ENCODE data around the gene TMEM181.

TMEM181 gene

GRCh38 chr6:158633127-158633526, 73.2 kb downstream of the TMEM181 start:
- no peak for DNase-seq (ENCODE audit: low spot score)
- no peak for TF ChIP-seq CTCF (IDR thresholded peaks at IDR 0.05; ENCODE audit: extremely low read depth, missing control alignments)

- TF ChIP-seq CTCF (IDR thresholded peaks at IDR 0.05; ENCODE audit: extremely low read depth, missing control alignments), result no peak
- no peak for DNase-seq (ENCODE audit: low spot score)
Observed at GRCh38 chr6:158634695-158635426, 75.0 kb downstream of the TMEM181 start.

- DNase-seq (ENCODE audit: low spot score), result no peak
- TF ChIP-seq CTCF (IDR thresholded peaks at IDR 0.05; ENCODE audit: extremely low read depth, missing control alignments), result no peak
Observed at GRCh38 chr6:158635427-158636073, 75.7 kb downstream of the TMEM181 start.

GRCh38 chr6:158636778-158637177, 76.9 kb downstream of the TMEM181 start:
- TF ChIP-seq CTCF (IDR thresholded peaks at IDR 0.05; ENCODE audit: extremely low read depth, missing control alignments), result no peak
- DNase-seq (ENCODE audit: low spot score), result no peak

- no peak for DNase-seq (ENCODE audit: low spot score)
- no peak for TF ChIP-seq CTCF (IDR thresholded peaks at IDR 0.05; ENCODE audit: extremely low read depth, missing control alignments)
Observed at GRCh38 chr6:158638324-158638854, 78.5 kb downstream of the TMEM181 start.

- no peak for TF ChIP-seq CTCF (IDR thresholded peaks at IDR 0.05; ENCODE audit: extremely low read depth, missing control alignments)
Observed at GRCh38 chr6:158639056-158639455, 79.2 kb downstream of the TMEM181 start.

GRCh38 chr6:158640519-158640918, 80.6 kb downstream of the TMEM181 start:
- no peak for DNase-seq (ENCODE audit: low spot score)
- no peak for TF ChIP-seq CTCF (IDR thresholded peaks at IDR 0.05; ENCODE audit: extremely low read depth, missing control alignments)

More at GRCh38 chr6:158639056-158639455, 79.2 kb downstream of the TMEM181 start:
- DNase-seq (ENCODE audit: low spot score), result no peak

All from GM20000 (cell line).